ENCODE measurements around the gene UGCG. TPM values are rescaled to one million over a fixed set of nuclear protein-coding genes. Genes with fewer than 3 reads are reported as not detected.

Gene UGCG
- total RNA-seq, 1 experiment from 2014 or later, result 32.6 TPM

DNA sequence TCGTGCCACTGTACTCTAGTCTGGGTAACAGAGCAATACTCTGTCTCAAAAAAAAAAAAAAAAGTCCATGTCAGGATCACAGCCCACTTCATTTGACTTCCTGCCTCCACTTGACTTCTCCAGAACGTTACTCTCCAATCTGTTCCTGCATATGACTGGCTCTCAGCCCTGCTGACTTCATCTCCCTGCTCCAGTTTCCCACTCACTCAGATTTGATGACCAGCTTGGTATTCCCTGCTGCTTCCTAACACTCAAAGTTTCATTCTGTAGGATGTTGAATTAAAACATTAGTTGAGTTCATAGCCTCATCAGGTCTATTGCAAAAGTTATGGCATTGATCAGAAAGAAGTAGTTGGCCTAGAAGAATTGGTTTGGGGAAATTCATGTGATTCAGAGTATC lies 52.3 kb downstream of the UGCG start:
- TF ChIP-seq TCF7L2 (IDR thresholded peaks at IDR 0.05; ENCODE audit: borderline replicate concordance, extremely low read depth, insufficient read depth, insufficient read length) (no peak), POLR2A (IDR thresholded peaks at IDR 0.05; ENCODE audit: borderline replicate concordance, extremely low read depth, insufficient read depth, insufficient read length) (no peak), JUND (IDR thresholded peaks at IDR 0.05) (no peak), ZFX (IDR thresholded peaks at IDR 0.05) (no peak), SRF (IDR thresholded peaks at IDR 0.05; ENCODE audit: low read depth) (no peak), POLR2AphosphoS5 (IDR thresholded peaks at IDR 0.05; ENCODE audit: low read depth, low read length) (no peak), ZNF274 (IDR thresholded peaks at IDR 0.05; ENCODE audit: low read depth, low read length) (no peak), RAD21 (IDR thresholded peaks at IDR 0.05; ENCODE audit: low read depth) (no peak), ELF1 (IDR thresholded peaks at IDR 0.05; ENCODE audit: borderline replicate concordance, low read depth) (no peak), CEBPB (IDR thresholded peaks at IDR 0.05; ENCODE audit: low read depth) (no peak), FOSL1 (IDR thresholded peaks at IDR 0.05; ENCODE audit: low read depth) (no peak), SIN3A (IDR thresholded peaks at IDR 0.05; ENCODE audit: low read depth) (no peak), CTCF (IDR thresholded peaks at IDR 0.05 in 2 of 3, conservative IDR thresholded peaks at IDR 0.05 in 1 of 3; ENCODE audit: borderline replicate concordance in 1 of 3, insufficient read depth in 1 of 3, low read depth in 2 of 3, low read length in 2 of 3) (no peak), CBX3 (IDR thresholded peaks at IDR 0.05; ENCODE audit: low read depth) (no peak), YY1 (IDR thresholded peaks at IDR 0.05; ENCODE audit: extremely low read depth, insufficient replicate concordance, low read depth, low read length) (no peak), SP1 (IDR thresholded peaks at IDR 0.05; ENCODE audit: low read depth) (no peak), EZH2phosphoT487 (IDR thresholded peaks at IDR 0.05; ENCODE audit: borderline replicate concordance) (no peak), EZH2 (IDR thresholded peaks at IDR 0.05) (no peak), REST (IDR thresholded peaks at IDR 0.05; ENCODE audit: low read depth) (no peak)
- TF ChIP-seq, protein P1, sequence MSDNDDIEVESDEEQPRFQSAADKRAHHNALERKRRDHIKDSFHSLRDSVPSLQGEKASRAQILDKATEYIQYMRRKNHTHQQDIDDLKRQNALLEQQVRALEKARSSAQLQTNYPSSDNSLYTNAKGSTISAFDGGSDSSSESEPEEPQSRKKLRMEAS (IDR thresholded peaks at IDR 0.05), result no peak
- H3K9me3 ChIP-seq (ENCODE audit: control insufficient read depth in 1 of 2, insufficient read depth in 1 of 2, low read depth in 1 of 2, low read length in 2 of 2), result no peaks in the 10 kb centered on the region
- no peaks in the 10 kb centered on the region for H3K9me2 ChIP-seq (ENCODE audit: insufficient read depth)
- no peaks in the 10 kb centered on the region for H3K79me2 ChIP-seq (ENCODE audit: insufficient read depth, low read length)
- BruUV-seq (replicated peaks), result no TSS peak
- ChIA-PET RAD21 (ENCODE audit: low non-redundant PET in 1 of 2, low total read pairs in 2 of 2, uncharacterized antibody in 2 of 2, unreplicated experiment in 2 of 2) (no interaction called here), CTCF (no interaction called here), POLR2A (no interaction called here)
- no peak overlapping the region for H2AFZ ChIP-seq (ENCODE audit: low read depth, low read length, poor library complexity, severe bottlenecking)
- H3K4me1 ChIP-seq (ENCODE audit: control insufficient read depth in 1 of 2, insufficient read depth in 2 of 2, low read length in 2 of 2), result peaks cover under 1% of the 10 kb centered on the region in 2 experiments; a peak in 1 of 4 replicates
- H3K9ac ChIP-seq (ENCODE audit: low read length), result no peak overlapping the region
- intact Hi-C loops (cut with micrococcal nuclease), result no loop called here
- no peak overlapping the region for H3K27ac ChIP-seq (ENCODE audit: low read depth, low read length)
- H3K4me2 ChIP-seq (ENCODE audit: low read length), result no peak overlapping the region
- ATAC-seq, result no peak
- no peaks in the 10 kb centered on the region for H3K36me3 ChIP-seq (ENCODE audit: control insufficient read depth in 1 of 2, insufficient read depth in 2 of 2, low read length in 2 of 2)
- no peaks in the 10 kb centered on the region for H3K27me3 ChIP-seq (ENCODE audit: insufficient read depth, low read length)
- no peaks in the 10 kb centered on the region for H4K20me1 ChIP-seq (ENCODE audit: insufficient read depth)
- DNase-seq (ENCODE audit: low read depth, low spot score), result no peak
- no peak overlapping the region for H3K4me3 ChIP-seq (replicated peaks in 1 of 2; ENCODE audit: low read depth in 1 of 2, low read length in 2 of 2)
